ENCODE data around the gene KLLN. TPM values are rescaled to one million over a fixed set of nuclear protein-coding genes. Genes with fewer than 3 reads are reported as not detected.

The KLLN gene
- total and polyA plus RNA-seq, 7 donors, result 0.14 to 0.92 (median 0.36) TPM

GRCh38 chr10:87880336-87880735 is 17.0 kb upstream of the KLLN start:
- Histone ChIP-seq H3K36me3 (peaks cover 0 to 7% (median 0%) of the 10 kb centered on the region in 4 donors), H3K27ac (no peak overlapping the region), H3K4me1 (peaks cover 0 to 44% (median 25%) of the 10 kb centered on the region in 4 donors), H3K27me3 (no peaks in the 10 kb centered on the region), H3K4me3 (no peak overlapping the region), H3K9me3 (no peaks in the 10 kb centered on the region)
- TF ChIP-seq CTCF (IDR thresholded peaks at IDR 0.05) (no peak), POLR2A (IDR thresholded peaks at IDR 0.05) (no peak), EP300 (IDR thresholded peaks at IDR 0.05) (no peak), POLR2AphosphoS5 (IDR thresholded peaks at IDR 0.05) (no peak)
- intact Hi-C loops (cut with DNase I), result no loop called here
- DNase-seq, result no peak

- whole genome bisulfite sequencing, 2 donors, result 80 to 90% methylated on average over 9 of the region's 9 CpGs
- Histone ChIP-seq H3K9me3 (no peaks in the 10 kb centered on the region), H3K27me3 (no peaks in the 10 kb centered on the region), H3K27ac (no peak overlapping the region), H3K4me3 (no peak overlapping the region), H3K4me1 (peaks cover 0 to 58% (median 39%) of the 10 kb centered on the region in 4 donors), H3K36me3 (peaks cover 0 to 7% (median 0%) of the 10 kb centered on the region in 4 donors)
- no peak for DNase-seq
- intact Hi-C loops (cut with DNase I), result no loop called here
- no peak for TF ChIP-seq POLR2A (IDR thresholded peaks at IDR 0.05)
- no peak for TF ChIP-seq EP300 (IDR thresholded peaks at IDR 0.05)
- TF ChIP-seq CTCF (IDR thresholded peaks at IDR 0.05), result no peak
- no peak for TF ChIP-seq POLR2AphosphoS5 (IDR thresholded peaks at IDR 0.05)
Measured at GRCh38 chr10:87878664-87879459, 15.5 kb upstream of the KLLN start.

GRCh38 chr10:87875929-87876571 is 12.7 kb upstream of the KLLN start:
- no peaks in the 10 kb centered on the region for H3K9me3 ChIP-seq
- H3K27me3 ChIP-seq, result no peaks in the 10 kb centered on the region
- 56 to 61% methylated on average over 4 of the region's 4 CpGs for WGBS, 2 donors
- no peak overlapping the region for H3K27ac ChIP-seq
- intact Hi-C loops (cut with DNase I), result no loop called here
- H3K4me3 ChIP-seq, result no peak overlapping the region
- DNase-seq, result no peak
- TF ChIP-seq POLR2AphosphoS5 (IDR thresholded peaks at IDR 0.05) (no peak), CTCF (IDR thresholded peaks at IDR 0.05) (no peak), EP300 (IDR thresholded peaks at IDR 0.05) (no peak), POLR2A (IDR thresholded peaks at IDR 0.05) (no peak)
- H3K4me1 ChIP-seq, result peaks cover 0 to 64% (median 44%) of the 10 kb centered on the region in 4 donors
- peaks cover 0 to 10% (median 0%) of the 10 kb centered on the region in 4 donors for H3K36me3 ChIP-seq

- TF ChIP-seq POLR2A (IDR thresholded peaks at IDR 0.05), result no peak
- TF ChIP-seq CTCF (IDR thresholded peaks at IDR 0.05), result no peak
- TF ChIP-seq EP300 (IDR thresholded peaks at IDR 0.05), result no peak
- no peak for TF ChIP-seq POLR2AphosphoS5 (IDR thresholded peaks at IDR 0.05)
- Histone ChIP-seq H3K4me1 (peaks cover 0 to 85% (median 56%) of the 10 kb centered on the region in 4 donors), H3K4me3 (no peak overlapping the region), H3K27me3 (no peaks in the 10 kb centered on the region), H3K27ac (no peak overlapping the region), H3K9me3 (no peaks in the 10 kb centered on the region), H3K36me3 (peaks cover 0 to 7% (median 0%) of the 10 kb centered on the region in 4 donors)
- intact Hi-C loops (cut with DNase I), result no loop called here
- WGBS, 2 donors, result 74 to 90% methylated on average over 2 of the region's 2 CpGs
- DNase-seq, result no peak
Measured at GRCh38 chr10:87873656-87874055, 10.3 kb upstream of the KLLN start.
